Mammary epithelial cell (primary cell): ENCODE measurements around the gene CYP4Z1.
"Not testable (repeated sequence)": the region's sequence is repeated elsewhere in the genome, so short reads cannot be mapped to it uniquely, and the experiment has no call there.

Source experiments
- EZH2 ChIP-seq: IDR thresholded peaks from 2 replicates; pipeline ENCODE4 v1.6.1; 2012; ENCODE audit warnings: low read length, inconsistent platforms, borderline replicate concordance
- TF ChIP-seq, protein P1 (sequence below), 2 donors: IDR thresholded peaks in 1 of 2; conservative IDR thresholded peaks in 1 of 2; 2 replicates each; pipeline ENCODE4 v1.5.1; 2011 to 2012; ENCODE audit warnings: inconsistent platforms in 2 of 2, low read length in 2 of 2, mild to moderate bottlenecking in 2 of 2, control low read depth in 1 of 2, low read depth in 1 of 2; ENCODE audit not compliant: insufficient read depth in 1 of 2; ENCODE audit errors: extremely low read depth in 1 of 2

DNA sequence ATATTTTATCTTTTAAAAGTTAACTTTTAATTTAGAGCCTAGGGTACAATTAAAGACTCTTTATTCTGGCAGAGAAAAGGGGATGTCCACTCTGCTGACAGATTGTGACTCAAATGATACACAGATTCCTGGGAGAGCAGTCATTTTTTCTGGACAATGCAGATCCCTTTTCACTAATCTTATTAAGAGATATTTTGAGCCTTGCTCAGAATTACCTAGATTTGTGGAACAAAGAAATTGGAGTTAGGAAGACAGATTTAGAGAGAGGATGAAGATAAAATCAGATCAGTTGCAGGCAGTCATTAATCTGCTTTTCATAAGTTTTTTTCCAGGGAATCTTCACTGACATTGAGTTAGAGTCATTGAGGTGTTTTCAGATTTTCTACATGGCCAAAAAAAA is 42.5 kb downstream of the CYP4Z1 start:
- TF ChIP-seq, protein P1, sequence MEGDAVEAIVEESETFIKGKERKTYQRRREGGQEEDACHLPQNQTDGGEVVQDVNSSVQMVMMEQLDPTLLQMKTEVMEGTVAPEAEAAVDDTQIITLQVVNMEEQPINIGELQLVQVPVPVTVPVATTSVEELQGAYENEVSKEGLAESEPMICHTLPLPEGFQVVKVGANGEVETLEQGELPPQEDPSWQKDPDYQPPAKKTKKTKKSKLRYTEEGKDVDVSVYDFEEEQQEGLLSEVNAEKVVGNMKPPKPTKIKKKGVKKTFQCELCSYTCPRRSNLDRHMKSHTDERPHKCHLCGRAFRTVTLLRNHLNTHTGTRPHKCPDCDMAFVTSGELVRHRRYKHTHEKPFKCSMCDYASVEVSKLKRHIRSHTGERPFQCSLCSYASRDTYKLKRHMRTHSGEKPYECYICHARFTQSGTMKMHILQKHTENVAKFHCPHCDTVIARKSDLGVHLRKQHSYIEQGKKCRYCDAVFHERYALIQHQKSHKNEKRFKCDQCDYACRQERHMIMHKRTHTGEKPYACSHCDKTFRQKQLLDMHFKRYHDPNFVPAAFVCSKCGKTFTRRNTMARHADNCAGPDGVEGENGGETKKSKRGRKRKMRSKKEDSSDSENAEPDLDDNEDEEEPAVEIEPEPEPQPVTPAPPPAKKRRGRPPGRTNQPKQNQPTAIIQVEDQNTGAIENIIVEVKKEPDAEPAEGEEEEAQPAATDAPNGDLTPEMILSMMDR (conservative IDR thresholded peaks at IDR 0.05 in 1 of 2, IDR thresholded peaks at IDR 0.05 in 1 of 2; ENCODE audit: extremely low read depth in 1 of 2, insufficient read depth in 1 of 2, low read depth in 1 of 2, low read length in 2 of 2) = not testable (repeated sequence)
- TF ChIP-seq EZH2 = not testable (repeated sequence)
